ENCODE results near the gene TDG. TPM values are rescaled to one million over a fixed set of nuclear protein-coding genes. Genes with fewer than 3 reads are reported as not detected.

TDG gene
- total RNA-seq, result 10 to 100 TPM; 23.4 to 42.2 (median 24.2) TPM

- DNase-seq (ENCODE audit: low spot score in 2 of 2), result peak; percentile 99
- H3K4me1 ChIP-seq, result peaks cover 46% of the 10 kb centered on the region
- H3K27ac ChIP-seq, result peak within 1 kb of the TSS; percentile 96
- H3K36me3 ChIP-seq, result no peaks in the 10 kb centered on the region
- H3K27me3 ChIP-seq, result no peaks in the 10 kb centered on the region
- 0% methylated on average over 20 of the region's 64 CpGs for WGBS
- peak within 1 kb of the TSS; percentile 81 for H3K4me3 ChIP-seq
- H3K9me3 ChIP-seq, result no peaks in the 10 kb centered on the region
- no peak for TF ChIP-seq EP300 (IDR thresholded peaks at IDR 0.05)
- TF ChIP-seq CTCF (IDR thresholded peaks at IDR 0.05), result no peak
- peak in 2 of 3 donors; percentile 74 to 85 for TF ChIP-seq POLR2AphosphoS5 (IDR thresholded peaks at IDR 0.05)
- peak; percentile 53 to 81 for TF ChIP-seq POLR2A (IDR thresholded peaks at IDR 0.05)
These were observed at the start of gene TDG for GRCh38 chr12:103965590-103966504. TDG (plus strand) TSS chr12:103965872; CDS start chr12:103966038, 166 bp downstream.

- Histone ChIP-seq H3K4me3 (no peak overlapping the region), H3K27me3 (no peaks in the 10 kb centered on the region), H3K36me3 (no peaks in the 10 kb centered on the region), H3K4me1 (no peaks in the 10 kb centered on the region), H3K27ac (no peak overlapping the region), H3K9me3 (peaks cover 7% of the 10 kb centered on the region)
- TF ChIP-seq POLR2A (IDR thresholded peaks at IDR 0.05) (no peak), POLR2AphosphoS5 (IDR thresholded peaks at IDR 0.05) (no peak), EP300 (IDR thresholded peaks at IDR 0.05) (no peak), CTCF (IDR thresholded peaks at IDR 0.05) (no peak)
- WGBS, result 43% methylated on average over 3 of the region's 3 CpGs
- no peak for DNase-seq (ENCODE audit: low spot score in 2 of 2)
These were observed 47.8 kb upstream of the TDG start for GRCh38 chr12:103917873-103918272.

GRCh38 chr12:103924761-103925641, 40.7 kb upstream of the TDG start:
- peaks cover 11% of the 10 kb centered on the region for H3K4me1 ChIP-seq
- no peak overlapping the region for H3K4me3 ChIP-seq
- WGBS, result 73% methylated on average over 9 of the region's 9 CpGs
- TF ChIP-seq POLR2A (IDR thresholded peaks at IDR 0.05), result no peak
- no peak for TF ChIP-seq EP300 (IDR thresholded peaks at IDR 0.05)
- no peak overlapping the region for H3K27ac ChIP-seq
- no peaks in the 10 kb centered on the region for H3K9me3 ChIP-seq
- no peaks in the 10 kb centered on the region for H3K36me3 ChIP-seq
- DNase-seq (ENCODE audit: low spot score in 2 of 2), result no peak
- no peaks in the 10 kb centered on the region for H3K27me3 ChIP-seq

- DNase-seq (ENCODE audit: low spot score in 2 of 2), result no peak
- peak overlapping the region; percentile 86 for H3K4me3 ChIP-seq
- H3K4me1 ChIP-seq, result peaks cover 40% of the 10 kb centered on the region
- H3K36me3 ChIP-seq, result peaks cover 4% of the 10 kb centered on the region
- no peaks in the 10 kb centered on the region for H3K27me3 ChIP-seq
- peak overlapping the region; percentile 86 for H3K27ac ChIP-seq
- TF ChIP-seq POLR2A (IDR thresholded peaks at IDR 0.05) (no peak), POLR2AphosphoS5 (IDR thresholded peaks at IDR 0.05) (no peak), CTCF (IDR thresholded peaks at IDR 0.05) (no peak), EP300 (IDR thresholded peaks at IDR 0.05) (no peak)
- no peaks in the 10 kb centered on the region for H3K9me3 ChIP-seq
- WGBS, result 21% methylated on average over 12 of the region's 12 CpGs
These were observed 37.0 kb upstream of the TDG start for GRCh38 chr12:103928682-103929045.

GRCh38 chr12:103929046-103929783, 36.5 kb upstream of the TDG start:
- H3K4me3 ChIP-seq, result peak overlapping the region; percentile 86
- TF ChIP-seq EP300 (IDR thresholded peaks at IDR 0.05) (no peak), POLR2A (IDR thresholded peaks at IDR 0.05) (peak in 1 of 2 donors; percentile 61), POLR2AphosphoS5 (IDR thresholded peaks at IDR 0.05) (peak in 1 of 3 donors; percentile 52), CTCF (IDR thresholded peaks at IDR 0.05) (no peak)
- H3K9me3 ChIP-seq, result no peaks in the 10 kb centered on the region
- peak overlapping the region; percentile 86 for H3K27ac ChIP-seq
- H3K27me3 ChIP-seq, result no peaks in the 10 kb centered on the region
- H3K36me3 ChIP-seq, result peaks cover 10% of the 10 kb centered on the region
- 2% methylated on average over 35 of the region's 37 CpGs for WGBS
- peak; percentile 93 to 94 for DNase-seq (ENCODE audit: low spot score in 2 of 2)
- H3K4me1 ChIP-seq, result peaks cover 40% of the 10 kb centered on the region

Data from suprapubic skin (tissue), 4 donors.